Stimulated activated naive CD4-positive, alpha-beta T cell (primary cell): Measurements from ENCODE around the gene NRROS.
A peak's percentile ranks its signal among the peaks of the same experiment; 100 is the strongest.
"Not testable (repeated sequence)": the region's sequence is repeated elsewhere in the genome, so short reads cannot be mapped to it uniquely, and the experiment has no call there.

Source experiments
- DNase-seq, 6 experiments: peaks; one replicate each; lab custom pipeline; 2025; lab: John Stamatoyannopoulos, UW

Gene NRROS

DNA sequence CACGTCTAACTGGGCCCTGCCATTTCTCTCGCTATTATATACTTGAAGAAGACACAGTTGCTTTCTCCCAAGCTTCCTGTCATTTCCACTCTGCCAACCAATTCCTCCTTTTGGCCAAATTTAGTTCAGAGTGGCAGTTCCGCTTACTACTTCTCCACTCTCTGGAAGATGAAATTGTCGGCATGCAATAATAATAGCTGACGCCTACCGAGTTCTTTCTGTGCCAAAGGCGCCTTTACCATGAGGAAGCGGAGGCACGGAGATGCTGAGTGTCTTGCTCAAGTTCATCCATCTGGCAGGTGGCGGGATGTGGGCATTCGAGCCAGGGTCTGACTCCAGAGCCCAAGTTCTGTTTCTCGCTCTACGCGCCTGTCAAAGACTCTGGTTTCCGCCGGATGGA, 14.6 kb upstream of the NRROS start:
- DNase-seq, result no peak

- DNase-seq, result no peak
Measured at GRCh38 chr3:196625331-196625730, 14.2 kb upstream of the NRROS start.

GRCh38 chr3:196627918-196628231, 11.6 kb upstream of the NRROS start:
- no peak for DNase-seq

GRCh38 chr3:196629228-196629627, 10.3 kb upstream of the NRROS start:
- no peak for DNase-seq

DNA sequence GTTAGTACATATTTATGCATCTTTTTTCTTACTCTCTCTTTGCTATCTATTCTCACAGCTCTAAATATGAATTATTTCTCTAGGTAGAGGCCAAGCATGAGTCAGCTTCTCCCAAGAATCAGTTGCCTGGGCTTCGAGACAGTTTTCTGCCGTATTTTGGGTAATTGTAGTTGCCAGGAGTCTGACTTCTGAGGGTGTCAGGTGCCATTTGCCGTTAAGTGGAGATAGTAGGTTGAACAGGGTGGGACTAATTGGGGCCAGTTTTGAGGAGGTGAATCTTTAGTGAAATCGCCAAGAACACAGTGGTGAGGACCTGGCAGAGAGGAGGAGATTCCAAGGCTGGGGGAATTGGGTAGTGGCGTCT, 7.8 kb upstream of the NRROS start:
- DNase-seq, result peak in 2 of 6 experiments; percentile 40 to 59

- DNase-seq, result peak; percentile 69 to 90 (median 83)
Measured at GRCh38 chr3:196632046-196632751, 7.3 kb upstream of the NRROS start.

DNA sequence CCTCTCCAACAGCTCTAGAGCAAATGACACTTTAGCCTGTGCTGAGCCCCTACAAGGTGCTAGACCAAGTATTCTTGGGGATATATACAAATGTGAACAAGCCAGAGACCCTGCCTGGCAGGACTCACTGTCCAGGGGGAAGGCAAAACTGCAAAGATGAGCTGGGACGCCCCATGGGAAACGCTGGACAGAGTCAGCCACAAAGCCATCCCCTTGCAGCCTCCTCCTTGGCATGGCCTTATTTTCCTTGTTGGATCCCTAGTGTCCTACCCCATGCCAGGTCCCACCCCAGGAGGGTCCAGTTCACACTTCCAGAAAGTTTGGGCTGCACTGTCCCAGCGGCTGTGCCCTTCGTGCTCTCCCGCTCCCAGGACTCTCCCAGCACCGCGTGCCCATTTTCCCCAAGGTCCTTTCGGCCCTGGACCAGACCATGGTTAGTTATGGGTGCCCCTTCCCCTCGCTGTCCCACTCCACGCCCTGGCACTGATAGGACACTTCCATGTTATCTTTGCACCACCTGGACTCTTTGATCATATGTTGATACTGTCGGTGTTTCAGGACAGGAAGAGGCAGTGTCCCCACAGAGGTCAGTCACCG, 5.8 kb upstream of the NRROS start:
- DNase-seq, result no peak

DNA sequence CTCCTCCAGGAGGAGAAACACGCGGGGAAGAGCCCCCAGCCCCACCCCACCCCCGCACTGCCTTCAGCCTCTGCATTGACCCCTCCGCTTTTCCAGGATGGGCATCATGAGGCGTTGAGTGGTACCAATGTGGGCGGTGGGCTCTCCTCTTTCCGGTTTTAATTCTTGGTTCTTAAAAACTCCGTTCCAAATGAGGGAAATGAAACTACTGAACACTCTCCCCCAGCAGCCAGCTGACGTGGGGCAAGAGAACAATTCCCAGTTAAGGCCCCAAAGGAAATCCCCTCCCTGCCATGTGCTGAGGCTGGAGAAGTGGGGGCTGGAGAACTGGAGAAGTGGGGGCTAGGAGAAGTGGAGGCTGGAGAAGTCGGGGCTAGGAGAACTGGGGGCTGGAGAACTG, 5.3 kb upstream of the NRROS start:
- no peak for DNase-seq

DNA sequence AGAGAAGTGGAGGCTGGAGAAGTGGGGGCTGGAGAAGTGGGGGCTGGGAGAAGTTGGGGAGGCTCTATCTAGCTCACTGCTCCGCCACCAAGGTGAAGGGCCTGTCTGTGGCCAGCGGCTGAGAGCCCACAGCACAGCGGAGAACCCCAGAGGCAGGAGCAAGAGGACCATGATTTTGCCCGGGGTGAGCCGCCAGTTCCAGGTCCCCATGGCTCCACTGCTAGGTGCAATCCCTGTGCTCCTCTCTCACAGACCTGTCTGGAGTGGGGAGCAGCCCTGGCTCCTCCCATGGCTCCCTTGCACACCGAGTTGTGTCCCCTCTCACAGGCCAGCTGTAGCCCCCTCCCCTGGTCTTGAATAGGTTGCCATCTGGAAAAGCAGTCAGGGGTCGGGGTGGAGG, 4.7 kb upstream of the NRROS start:
- DNase-seq, result no peak

GRCh38 chr3:196636369-196637349, 2.8 kb upstream of the NRROS start:
- DNase-seq, result peak in 1 of 6 experiments; percentile 7

GRCh38 chr3:196637941-196638340, 1.6 kb upstream of the NRROS start:
- not testable (repeated sequence) for DNase-seq

DNA sequence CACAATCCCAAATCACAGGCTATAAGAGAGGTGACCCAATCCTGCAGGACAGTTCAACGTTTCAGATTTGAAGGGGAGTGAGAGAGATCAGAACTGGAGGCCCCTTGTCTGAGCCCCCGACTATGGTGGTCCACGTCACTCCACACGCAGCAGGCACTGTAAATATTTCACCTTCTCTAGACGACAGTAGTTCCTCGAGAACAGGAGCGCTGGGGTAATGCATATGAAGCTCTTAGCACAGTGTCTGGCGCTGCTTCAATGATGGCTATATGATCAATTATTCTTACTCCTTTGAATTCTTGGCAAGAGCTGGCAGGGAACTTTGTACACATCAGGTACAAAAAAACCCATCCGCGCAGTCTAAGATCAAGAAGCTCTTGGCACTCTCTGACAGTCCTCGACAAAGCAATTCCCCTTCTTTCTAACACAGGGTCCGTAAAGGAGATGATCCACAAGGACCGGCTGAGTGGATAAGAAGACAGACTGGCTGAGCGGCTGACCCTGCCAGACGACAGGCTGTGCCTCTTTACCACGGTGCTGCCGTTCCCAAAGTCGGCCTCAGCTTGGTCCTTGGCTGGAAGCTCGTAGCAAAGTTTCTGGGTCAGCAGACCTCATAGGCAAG, 522 bp upstream of the NRROS start:
- DNase-seq, result peak in 4 of 6 experiments; percentile 7 to 57 (median 40)

- peak in 2 of 6 experiments; percentile 8 to 27 for DNase-seq
Measured at GRCh38 chr3:196640297-196641018, 964 bp downstream of the NRROS start.

GRCh38 chr3:196641333-196642054, 2.0 kb downstream of the NRROS start:
- peak in 3 of 6 experiments; percentile 8 to 28 (median 15) for DNase-seq

DNA sequence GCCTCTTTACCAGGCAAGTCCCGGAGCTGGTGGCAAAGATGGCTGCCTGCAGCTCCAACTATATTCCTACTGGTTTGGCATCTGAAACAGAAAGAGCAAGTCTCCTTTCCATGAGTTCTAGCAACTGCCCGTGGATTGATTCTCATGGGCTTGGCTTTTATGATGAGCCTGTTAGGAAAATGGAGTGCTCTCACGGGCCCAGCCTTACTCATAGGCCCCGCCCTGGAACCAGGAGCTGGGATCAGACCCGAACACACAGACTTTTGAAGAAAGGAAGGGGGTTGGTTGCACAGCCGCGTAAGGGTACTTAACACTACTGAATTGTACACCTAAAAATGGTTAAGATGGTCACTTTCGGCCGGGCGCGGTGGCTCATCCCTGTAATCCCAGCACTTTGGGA, 2.9 kb downstream of the NRROS start:
- DNase-seq, result no peak

GRCh38 chr3:196643201-196643749, 3.8 kb downstream of the NRROS start:
- DNase-seq, result no peak

- no peak for DNase-seq
Measured at GRCh38 chr3:196643761-196644160, 4.3 kb downstream of the NRROS start.

GRCh38 chr3:196645096-196645495, 5.6 kb downstream of the NRROS start:
- DNase-seq, result no peak

GRCh38 chr3:196645897-196646665, 6.6 kb downstream of the NRROS start:
- no peak for DNase-seq

DNA sequence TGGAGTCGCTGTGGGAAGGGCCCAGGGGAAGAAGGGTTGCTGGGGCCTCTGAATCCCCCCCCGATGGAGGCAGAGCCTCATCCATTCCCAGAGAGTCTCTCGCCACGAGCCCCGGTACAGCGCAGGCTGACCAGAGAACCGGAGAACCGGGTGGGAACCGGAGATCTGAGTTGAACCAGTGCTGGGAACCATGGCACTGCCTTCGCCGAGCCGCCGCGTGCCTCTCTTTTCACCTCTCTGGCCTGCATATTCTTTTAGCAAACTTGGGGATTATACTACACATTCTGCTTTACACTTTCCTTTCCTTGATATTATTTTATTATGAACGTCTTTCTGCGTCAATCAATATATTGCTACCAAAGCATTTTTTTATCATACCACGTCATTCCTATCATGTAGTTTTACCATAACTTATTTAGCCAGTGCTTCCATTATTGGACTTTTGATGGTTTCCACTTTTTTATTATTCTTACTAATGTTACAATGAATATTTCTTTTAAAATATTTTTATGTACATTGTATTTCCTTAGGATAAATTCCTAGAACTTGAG, 7.2 kb downstream of the NRROS start:
- DNase-seq, result no peak
